GM23338 (cell line): ENCODE measurements around the gene ZMYM4.

Experiments
- EZH2 ChIP-seq: fragments of 200-600 bp; sonication (generic); IDR thresholded peaks from one replicate; pipeline ENCODE4 v1.8.0; 2017; ENCODE audit warnings: antibody characterized with exemption, mild to moderate bottlenecking, low read depth; ENCODE audit not compliant: unreplicated experiment
- EZH2phosphoT487 ChIP-seq: fragments of 200-600 bp; sonication (generic); IDR thresholded peaks from one replicate; pipeline ENCODE4 v1.8.1; 2018; ENCODE audit warnings: antibody characterized with exemption; ENCODE audit not compliant: unreplicated experiment
- JUNB ChIP-seq: IDR thresholded peaks from one replicate; pipeline ENCODE4 v1.6.1; 2016; ENCODE audit warnings: antibody characterized with exemption; ENCODE audit not compliant: unreplicated experiment
- POLR2AphosphoS5 ChIP-seq: IDR thresholded peaks from 2 replicates; pipeline ENCODE4 v1.6.1; 2016; ENCODE audit warnings: antibody characterized with exemption, low read depth
- TF ChIP-seq, protein P1 (sequence below), 2 experiments: fragments of 200-600 bp in 1 of 2; sonication (generic) in 1 of 2; conservative IDR thresholded peaks; 2 replicates each; pipeline versions ENCODE4 v1.5.1 to v1.6.1; 2016 to 2017; ENCODE audit warnings: antibody characterized with exemption in 2 of 2, low read depth in 2 of 2, mild to moderate bottlenecking in 2 of 2, moderate library complexity in 1 of 2
- TF ChIP-seq, protein P2 (sequence below): IDR thresholded peaks from 2 replicates; pipeline ENCODE4 v1.6.1; 2016; ENCODE audit warnings: antibody characterized with exemption
- TF ChIP-seq, protein P3 (sequence below): IDR thresholded peaks from one replicate; pipeline ENCODE4 v1.6.1; 2018; ENCODE audit warnings: antibody characterized with exemption; ENCODE audit not compliant: unreplicated experiment

DNA sequence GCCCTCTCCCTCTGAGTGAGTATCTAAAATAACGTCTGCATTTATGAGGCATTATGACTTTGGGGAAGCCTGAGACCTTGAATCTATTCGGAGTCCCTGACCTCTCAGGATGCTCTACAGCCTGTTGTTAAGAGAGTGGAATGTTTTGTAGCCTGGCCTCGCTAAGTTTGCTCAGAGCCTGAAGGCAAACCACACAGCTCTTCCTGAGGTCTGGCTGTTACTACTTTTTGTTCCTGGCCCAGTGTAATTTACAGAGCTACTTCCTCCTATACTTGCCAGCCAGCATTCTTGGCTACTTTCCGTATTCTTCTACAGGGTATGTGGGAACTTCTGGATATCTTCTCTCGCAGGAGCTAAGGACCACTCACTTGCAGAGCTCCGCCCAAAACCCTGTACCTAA lies 3.6 kb upstream of the ZMYM4 start:
- no peak for TF ChIP-seq POLR2AphosphoS5
- TF ChIP-seq EZH2, result no peak
- TF ChIP-seq, protein P1, sequence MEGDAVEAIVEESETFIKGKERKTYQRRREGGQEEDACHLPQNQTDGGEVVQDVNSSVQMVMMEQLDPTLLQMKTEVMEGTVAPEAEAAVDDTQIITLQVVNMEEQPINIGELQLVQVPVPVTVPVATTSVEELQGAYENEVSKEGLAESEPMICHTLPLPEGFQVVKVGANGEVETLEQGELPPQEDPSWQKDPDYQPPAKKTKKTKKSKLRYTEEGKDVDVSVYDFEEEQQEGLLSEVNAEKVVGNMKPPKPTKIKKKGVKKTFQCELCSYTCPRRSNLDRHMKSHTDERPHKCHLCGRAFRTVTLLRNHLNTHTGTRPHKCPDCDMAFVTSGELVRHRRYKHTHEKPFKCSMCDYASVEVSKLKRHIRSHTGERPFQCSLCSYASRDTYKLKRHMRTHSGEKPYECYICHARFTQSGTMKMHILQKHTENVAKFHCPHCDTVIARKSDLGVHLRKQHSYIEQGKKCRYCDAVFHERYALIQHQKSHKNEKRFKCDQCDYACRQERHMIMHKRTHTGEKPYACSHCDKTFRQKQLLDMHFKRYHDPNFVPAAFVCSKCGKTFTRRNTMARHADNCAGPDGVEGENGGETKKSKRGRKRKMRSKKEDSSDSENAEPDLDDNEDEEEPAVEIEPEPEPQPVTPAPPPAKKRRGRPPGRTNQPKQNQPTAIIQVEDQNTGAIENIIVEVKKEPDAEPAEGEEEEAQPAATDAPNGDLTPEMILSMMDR (conservative IDR thresholded peaks at IDR 0.05; ENCODE audit: low read depth in 2 of 2), result no peak
- TF ChIP-seq, protein P2, sequence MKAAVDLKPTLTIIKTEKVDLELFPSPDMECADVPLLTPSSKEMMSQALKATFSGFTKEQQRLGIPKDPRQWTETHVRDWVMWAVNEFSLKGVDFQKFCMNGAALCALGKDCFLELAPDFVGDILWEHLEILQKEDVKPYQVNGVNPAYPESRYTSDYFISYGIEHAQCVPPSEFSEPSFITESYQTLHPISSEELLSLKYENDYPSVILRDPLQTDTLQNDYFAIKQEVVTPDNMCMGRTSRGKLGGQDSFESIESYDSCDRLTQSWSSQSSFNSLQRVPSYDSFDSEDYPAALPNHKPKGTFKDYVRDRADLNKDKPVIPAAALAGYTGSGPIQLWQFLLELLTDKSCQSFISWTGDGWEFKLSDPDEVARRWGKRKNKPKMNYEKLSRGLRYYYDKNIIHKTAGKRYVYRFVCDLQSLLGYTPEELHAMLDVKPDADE, result no peak
- TF ChIP-seq EZH2phosphoT487, result no peak
- TF ChIP-seq, protein P3, sequence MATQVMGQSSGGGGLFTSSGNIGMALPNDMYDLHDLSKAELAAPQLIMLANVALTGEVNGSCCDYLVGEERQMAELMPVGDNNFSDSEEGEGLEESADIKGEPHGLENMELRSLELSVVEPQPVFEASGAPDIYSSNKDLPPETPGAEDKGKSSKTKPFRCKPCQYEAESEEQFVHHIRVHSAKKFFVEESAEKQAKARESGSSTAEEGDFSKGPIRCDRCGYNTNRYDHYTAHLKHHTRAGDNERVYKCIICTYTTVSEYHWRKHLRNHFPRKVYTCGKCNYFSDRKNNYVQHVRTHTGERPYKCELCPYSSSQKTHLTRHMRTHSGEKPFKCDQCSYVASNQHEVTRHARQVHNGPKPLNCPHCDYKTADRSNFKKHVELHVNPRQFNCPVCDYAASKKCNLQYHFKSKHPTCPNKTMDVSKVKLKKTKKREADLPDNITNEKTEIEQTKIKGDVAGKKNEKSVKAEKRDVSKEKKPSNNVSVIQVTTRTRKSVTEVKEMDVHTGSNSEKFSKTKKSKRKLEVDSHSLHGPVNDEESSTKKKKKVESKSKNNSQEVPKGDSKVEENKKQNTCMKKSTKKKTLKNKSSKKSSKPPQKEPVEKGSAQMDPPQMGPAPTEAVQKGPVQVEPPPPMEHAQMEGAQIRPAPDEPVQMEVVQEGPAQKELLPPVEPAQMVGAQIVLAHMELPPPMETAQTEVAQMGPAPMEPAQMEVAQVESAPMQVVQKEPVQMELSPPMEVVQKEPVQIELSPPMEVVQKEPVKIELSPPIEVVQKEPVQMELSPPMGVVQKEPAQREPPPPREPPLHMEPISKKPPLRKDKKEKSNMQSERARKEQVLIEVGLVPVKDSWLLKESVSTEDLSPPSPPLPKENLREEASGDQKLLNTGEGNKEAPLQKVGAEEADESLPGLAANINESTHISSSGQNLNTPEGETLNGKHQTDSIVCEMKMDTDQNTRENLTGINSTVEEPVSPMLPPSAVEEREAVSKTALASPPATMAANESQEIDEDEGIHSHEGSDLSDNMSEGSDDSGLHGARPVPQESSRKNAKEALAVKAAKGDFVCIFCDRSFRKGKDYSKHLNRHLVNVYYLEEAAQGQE, result no peak
- TF ChIP-seq JUNB, result no peak
